22Rv1 (cell line): ENCODE data around the gene ZSCAN18.

ENCODE experiments used
- H3K27ac ChIP-seq: fragments of 450-650 bp; 2 replicates; pipeline ENCODE4 v1.5.1; 2017
- CTCF ChIP-seq: fragments of 450-650 bp; IDR thresholded peaks from 2 replicates; pipeline ENCODE4 v1.5.1; 2017; ENCODE audit warnings: mild to moderate bottlenecking
- ZFX ChIP-seq: fragments of 450-650 bp; IDR thresholded peaks from 2 replicates; pipeline ENCODE4 v1.6.1; 2017; ENCODE audit warnings: antibody characterized with exemption, borderline replicate concordance

Gene ZSCAN18

GRCh38 chr19:58118979-58119733, 21.1 kb upstream of the ZSCAN18 start:
- no peak overlapping the region for H3K27ac ChIP-seq
- TF ChIP-seq ZFX (no peak), CTCF (no peak)

- no peak overlapping the region for H3K27ac ChIP-seq
- TF ChIP-seq CTCF, result no peak
- TF ChIP-seq ZFX, result no peak
Measured at GRCh38 chr19:58117841-58118575, 20.0 kb upstream of the ZSCAN18 start.

DNA sequence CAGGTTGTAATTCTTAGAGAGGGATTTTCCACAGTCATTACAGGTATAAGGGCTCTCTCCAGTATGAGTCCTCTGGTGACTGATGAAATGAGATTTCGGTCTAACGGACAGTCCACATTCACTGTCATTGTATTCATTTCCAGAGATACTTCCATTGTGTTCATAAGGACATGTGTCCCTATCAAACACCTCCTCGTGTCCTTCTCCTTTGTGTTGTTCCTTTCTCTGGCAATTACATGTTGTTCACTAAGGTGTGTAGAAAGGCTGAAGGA, 10.5 kb upstream of the ZSCAN18 start:
- TF ChIP-seq CTCF (no peak), ZFX (no peak)
- H3K27ac ChIP-seq, result no peak overlapping the region

DNA sequence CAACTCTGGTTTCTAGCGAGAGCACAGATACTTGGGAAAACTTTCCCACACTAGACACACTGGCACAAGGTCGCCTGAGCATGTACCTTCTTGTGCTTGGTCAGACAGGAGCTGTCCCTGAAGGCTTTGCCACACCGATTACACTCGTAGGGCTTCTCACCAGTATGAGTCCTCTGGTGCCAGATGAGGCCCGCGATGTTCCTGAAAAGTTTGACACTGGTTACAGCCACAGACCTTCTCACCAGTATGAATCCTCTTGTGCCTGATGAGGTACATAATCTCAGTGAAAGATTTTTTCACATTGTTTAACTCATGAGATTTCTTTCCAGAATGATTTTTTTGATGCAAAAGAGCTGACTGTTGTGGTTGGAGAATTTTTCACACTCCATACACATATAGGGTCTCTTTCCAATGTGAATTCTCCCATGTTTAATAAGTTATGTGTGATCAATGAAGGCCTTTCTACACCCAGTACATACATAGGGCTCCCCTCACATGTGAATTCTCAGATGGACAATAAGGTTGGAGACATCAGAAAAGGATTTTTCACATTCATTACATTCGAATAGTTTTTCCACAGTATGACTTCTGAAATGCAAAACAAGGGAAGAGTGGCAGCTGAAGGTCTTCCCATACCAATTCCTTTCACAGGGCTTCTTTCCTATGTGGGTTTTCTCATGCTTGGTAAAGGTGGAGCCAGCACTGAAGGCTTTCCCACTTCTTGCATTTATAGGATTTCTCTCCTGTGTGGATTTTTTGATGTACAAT, 9.9 kb upstream of the ZSCAN18 start:
- TF ChIP-seq CTCF, result no peak
- no peak for TF ChIP-seq ZFX
- H3K27ac ChIP-seq, result no peak overlapping the region

DNA sequence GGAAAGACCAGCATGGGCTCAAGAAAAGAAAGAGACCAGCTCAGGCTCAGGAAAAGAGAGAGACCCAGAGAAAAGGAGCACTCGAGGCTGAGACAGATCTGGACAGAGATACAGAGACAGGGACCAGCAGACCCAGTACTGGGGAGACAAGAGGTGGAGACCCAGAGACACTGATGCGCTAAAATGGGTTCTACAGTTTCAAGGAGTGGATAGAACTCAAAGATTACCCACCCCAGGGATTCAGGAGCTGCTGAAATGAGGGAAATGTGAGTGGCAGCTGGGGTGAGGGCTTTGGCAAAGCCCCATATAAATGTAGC, 609 bp upstream of the ZSCAN18 start:
- H3K27ac ChIP-seq, result peak overlapping the region; percentile 56; the same call in 1 of the 2 replicates
- no peak for TF ChIP-seq CTCF
- no peak for TF ChIP-seq ZFX

DNA sequence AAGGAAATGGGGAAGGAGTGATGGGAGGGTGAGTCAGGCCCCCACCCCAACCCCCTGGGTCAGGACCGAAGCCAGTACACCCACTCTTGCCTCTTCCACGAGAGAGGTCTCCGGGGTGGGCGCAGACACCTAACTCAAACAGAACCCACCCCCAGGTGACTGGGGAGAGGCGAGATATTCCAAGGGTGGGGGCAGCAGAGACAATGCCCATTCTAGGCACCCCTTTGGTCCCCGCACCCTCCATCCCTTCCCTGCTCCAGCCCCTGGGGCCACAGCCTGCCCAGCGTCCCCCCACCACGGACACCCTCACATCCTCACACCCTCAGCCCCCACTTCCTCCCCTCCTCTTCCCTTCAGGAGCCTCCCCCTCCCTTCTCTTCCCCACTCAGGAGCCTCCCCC, 682 bp downstream of the ZSCAN18 start:
- TF ChIP-seq CTCF (no peak), ZFX (no peak)
- H3K27ac ChIP-seq, result no peak overlapping the region

- H3K27ac ChIP-seq, result no peak overlapping the region
- TF ChIP-seq CTCF, result no peak
- no peak for TF ChIP-seq ZFX
Measured at GRCh38 chr19:58096884-58097283, 1.1 kb downstream of the ZSCAN18 start.
